Suprapubic skin (tissue), 4 donors: ENCODE results near the gene CHTF18. TPM values are rescaled to one million over a fixed set of nuclear protein-coding genes. Genes with fewer than 3 reads are reported as not detected.

ENCODE experiments used
- DNase-seq, 2 donors: peaks; one replicate each; pipeline ENCODE4 v3.0.0-alpha.2; 2019; ENCODE audit warnings: low spot score in 2 of 2
- H3K27ac ChIP-seq: fragments of 200-600 bp; sonication (generic); one replicate; pipeline ENCODE4 v1.5.1; 2019
- H3K27me3 ChIP-seq: fragments of 200-600 bp; sonication (generic); one replicate; pipeline ENCODE4 v1.5.1; 2019
- H3K36me3 ChIP-seq: fragments of 200-600 bp; sonication (generic); one replicate; pipeline ENCODE4 v1.5.1; 2019
- H3K4me1 ChIP-seq: fragments of 200-600 bp; sonication (generic); one replicate; pipeline ENCODE4 v1.5.1; 2019
- H3K4me3 ChIP-seq: fragments of 200-600 bp; sonication (generic); one replicate; pipeline ENCODE4 v1.5.1; 2019; ENCODE audit warnings: mild to moderate bottlenecking
- H3K9me3 ChIP-seq: fragments of 200-600 bp; sonication (generic); one replicate; pipeline ENCODE4 v1.5.1; 2019
- CTCF ChIP-seq, 2 donors: fragments of 200-600 bp in 1 of 2; fragments of 450-650 bp in 1 of 2; sonication (generic) in 1 of 2; IDR thresholded peaks; one replicate each; pipeline ENCODE4 v1.5.1; 2016 to 2019; ENCODE audit warnings: antibody characterized with exemption in 2 of 2, mild to moderate bottlenecking in 1 of 2, moderate library complexity in 1 of 2
- EP300 ChIP-seq: sonication (generic); formaldehyde crosslinking; IDR thresholded peaks from one replicate; pipeline ENCODE4 v1.6.1; 2017; ENCODE audit warnings: antibody characterized with exemption
- POLR2A ChIP-seq, 2 donors: fragments of 450-650 bp; IDR thresholded peaks; one replicate each; pipeline ENCODE4 v1.6.1; 2017; ENCODE audit warnings: antibody characterized with exemption in 2 of 2, mild to moderate bottlenecking in 2 of 2, moderate library complexity in 2 of 2
- POLR2AphosphoS5 ChIP-seq, 3 donors: sonication (generic); formaldehyde crosslinking; IDR thresholded peaks; one replicate each; pipeline ENCODE4 v1.6.1; 2017; ENCODE audit warnings: antibody characterized with exemption in 3 of 3
- WGBS: methylation state at CpG from one replicate; pipeline ENCODE4 v1.1.5; 2018; 5-methylcytosine and 5-hydroxymethylcytosine counted together
- total RNA-seq, 4 donors: library from RNA; depleted of rRNA; stranded (reverse); fragments of >200 nt; gene quantifications; one replicate each; pipeline ENCODE4 v1.1.0, GENCODE V29; 2016

CHTF18 gene
- total RNA-seq, 4 donors from 2014 or later, result 12.6 to 22.3 (median 17.3) TPM

- DNase-seq, result no peak
- H3K27ac ChIP-seq, result no peak overlapping the region
- H3K9me3 ChIP-seq, result no peaks in the 10 kb centered on the region
- no peak overlapping the region for H3K4me3 ChIP-seq
- TF ChIP-seq EP300 (no peak), POLR2AphosphoS5 (IDR thresholded peaks at IDR 0.05) (no peak), POLR2A (IDR thresholded peaks at IDR 0.05) (no peak), CTCF (IDR thresholded peaks at IDR 0.05) (no peak)
- H3K4me1 ChIP-seq, result no peaks in the 10 kb centered on the region
- peaks cover 26% of the 10 kb centered on the region for H3K27me3 ChIP-seq
- 70% methylated on average over 18 of the region's 26 CpGs for WGBS
- no peaks in the 10 kb centered on the region for H3K36me3 ChIP-seq
Observed at GRCh38 chr16:845351-845745, 56.9 kb downstream of the CHTF18 start.

GRCh38 chr16:847151-847550 lies 58.7 kb downstream of the CHTF18 start:
- TF ChIP-seq EP300, result no peak
- TF ChIP-seq POLR2AphosphoS5 (IDR thresholded peaks at IDR 0.05), result no peak
- TF ChIP-seq POLR2A (IDR thresholded peaks at IDR 0.05), result no peak
- no peak for TF ChIP-seq CTCF (IDR thresholded peaks at IDR 0.05)
- no peak for DNase-seq
- Histone ChIP-seq H3K27ac (no peak overlapping the region), H3K4me3 (no peak overlapping the region), H3K36me3 (no peaks in the 10 kb centered on the region), H3K9me3 (no peaks in the 10 kb centered on the region), H3K27me3 (peaks cover 8% of the 10 kb centered on the region), H3K4me1 (no peaks in the 10 kb centered on the region)
- 94% methylated on average over 10 of the region's 10 CpGs for WGBS

Other genes starting within 250 kb of the CHTF18 start
- gene PRR35, start 228.2 kb upstream of the CHTF18 start, total RNA-seq, result not detected
- gene NHLRC4, start 221.6 kb upstream of the CHTF18 start, total RNA-seq, result under 1 TPM; 0.29 to 0.79 (median 0.35) TPM
- gene PIGQ, start 218.7 kb upstream of the CHTF18 start, total RNA-seq, result 10 to 100 TPM; 36.9 to 54.6 (median 44.1) TPM
- 100 to 1,000 TPM in 3 of 4 donors, 10 to 100 TPM in 1; 77.8 to 116 (median 110) TPM for gene RAB40C, start 198.6 kb upstream of the CHTF18 start, total RNA-seq
- 10 to 100 TPM in 1 of 4 donors, 1 to 10 TPM in 3; 1.2 to 12.6 (median 4.6) TPM for gene WFIKKN1, start 157.6 kb upstream of the CHTF18 start, total RNA-seq
- gene METTL26, start 152.3 kb upstream of the CHTF18 start, total RNA-seq, result 100 to 1,000 TPM in 1 of 4 donors, 10 to 100 TPM in 3; 72.2 to 138 (median 84.7) TPM
- gene MCRIP2, start 146.8 kb upstream of the CHTF18 start, total RNA-seq, result 10 to 100 TPM; 10.3 to 29.8 (median 24.2) TPM
- 10 to 100 TPM; 18.3 to 63.0 (median 32.2) TPM for gene WDR90, start 139.3 kb upstream of the CHTF18 start, total RNA-seq
- gene RHOT2, start 120.5 kb upstream of the CHTF18 start, total RNA-seq, result 100 to 1,000 TPM in 2 of 4 donors, 10 to 100 TPM in 2; 66.9 to 156 (median 96.8) TPM
- 1 to 10 TPM; 1.2 to 8.9 (median 3.9) TPM for gene RHBDL1, start 112.9 kb upstream of the CHTF18 start, total RNA-seq
- 100 to 1,000 TPM; 116 to 143 (median 125) TPM for gene STUB1, start 108.2 kb upstream of the CHTF18 start, total RNA-seq
- 10 to 100 TPM; 47.0 to 87.4 (median 60.5) TPM for gene JMJD8, start 104.3 kb upstream of the CHTF18 start, total RNA-seq
- 10 to 100 TPM; 12.3 to 18.7 (median 15.1) TPM for gene WDR24, start 98.2 kb upstream of the CHTF18 start, total RNA-seq
- 10 to 100 TPM; 13.7 to 23.1 (median 17.9) TPM for gene FBXL16, start 82.8 kb upstream of the CHTF18 start, total RNA-seq
- 10 to 100 TPM; 10.0 to 30.9 (median 15.8) TPM for gene METRN, start 73.5 kb upstream of the CHTF18 start, total RNA-seq
- 10 to 100 TPM; 13.0 to 29.4 (median 23.8) TPM for gene ANTKMT, start 67.5 kb upstream of the CHTF18 start, total RNA-seq
- gene CCDC78, start 62.2 kb upstream of the CHTF18 start, total RNA-seq, result 1 to 10 TPM in 1 of 4 donors, under 1 TPM in 2, not detected in 1; 0.64 to 2.4 (median 0.83) TPM
- 1 to 10 TPM; 3.2 to 7.1 (median 4.8) TPM for gene HAGHL, start 61.5 kb upstream of the CHTF18 start, total RNA-seq
- 100 to 1,000 TPM in 1 of 4 donors, 10 to 100 TPM in 3; 35.2 to 110 (median 52.0) TPM for gene CIAO3, start 47.6 kb upstream of the CHTF18 start, total RNA-seq
- 1 to 10 TPM in 1 of 4 donors, under 1 TPM in 2, not detected in 1; 0.31 to 7.3 (median 0.49) TPM for gene MSLN, start 27.9 kb upstream of the CHTF18 start, total RNA-seq
- 10 to 100 TPM; 13.6 to 27.1 (median 21.8) TPM for gene RPUSD1, start 239 bp upstream of the CHTF18 start, total RNA-seq
- not detected for gene GNG13, start 12.1 kb downstream of the CHTF18 start, total RNA-seq
- gene LMF1, start 182.4 kb downstream of the CHTF18 start, total RNA-seq, result 100 to 1,000 TPM in 1 of 4 donors, 10 to 100 TPM in 3; 32.1 to 117 (median 38.0) TPM
- gene SOX8, start 193.2 kb downstream of the CHTF18 start, total RNA-seq, result 10 to 100 TPM in 1 of 4 donors, 1 to 10 TPM in 3; 4.0 to 12.2 (median 7.3) TPM